ENCODE measurements around the gene LSM2.

- no peak for TF ChIP-seq POLR2A (IDR thresholded peaks at IDR 0.05)
- peak; percentile 88 to 98 for TF ChIP-seq POLR2AphosphoS5 (IDR thresholded peaks at IDR 0.05; ENCODE audit: insufficient read depth in 1 of 2, low read depth in 1 of 2)
- TF ChIP-seq CTCF (IDR thresholded peaks at IDR 0.05): peak in 1 of 3 experiments; percentile 58
Measured at GRCh38 chr6:31829633-31830283, 23.0 kb upstream of the LSM2 start.

Data from vagina (tissue), 2 donors.